HG03159 (cell line): ENCODE measurements around the gene ARRDC5.
"Not testable (repeated sequence)": the region's sequence is repeated elsewhere in the genome, so short reads cannot be mapped to it uniquely, and the experiment has no call there.

ENCODE experiments used
- ATAC-seq: cut with Tn5 transposase; IDR thresholded peaks from one replicate; pipeline ENCODE4 v1.9.1; 2021; ENCODE audit warnings: mild to moderate bottlenecking, moderate library complexity; ENCODE audit not compliant: unreplicated experiment

ARRDC5 gene

GRCh38 chr19:4902796-4903195 is at the start of gene ARRDC5:
ARRDC5 (minus strand) TSS chr19:4902896; CDS start chr19:4902825, 71 bp downstream.
- ATAC-seq, result no peak

GRCh38 chr19:4951656-4952055 is 49.0 kb upstream of the ARRDC5 start:
- ATAC-seq, result no peak

GRCh38 chr19:4950650-4951049 is 48.0 kb upstream of the ARRDC5 start:
- ATAC-seq, result not testable (repeated sequence)

- ATAC-seq, result not testable (repeated sequence)
Observed at GRCh38 chr19:4941638-4942169, 39.0 kb upstream of the ARRDC5 start.

GRCh38 chr19:4939466-4939865 is 36.8 kb upstream of the ARRDC5 start:
- no peak for ATAC-seq

GRCh38 chr19:4938461-4938860 is 35.8 kb upstream of the ARRDC5 start:
- not testable (repeated sequence) for ATAC-seq

- no peak for ATAC-seq
Observed at GRCh38 chr19:4937060-4937459, 34.4 kb upstream of the ARRDC5 start.

GRCh38 chr19:4935444-4935843 is 32.7 kb upstream of the ARRDC5 start:
- no peak for ATAC-seq

- no peak for ATAC-seq
Observed at GRCh38 chr19:4933528-4933927, 30.8 kb upstream of the ARRDC5 start.

GRCh38 chr19:4932711-4933110 is 30.0 kb upstream of the ARRDC5 start:
- ATAC-seq, result no peak

- no peak for ATAC-seq
Observed at GRCh38 chr19:4930664-4931063, 28.0 kb upstream of the ARRDC5 start.

- no peak for ATAC-seq
Observed at GRCh38 chr19:4929186-4929585, 26.5 kb upstream of the ARRDC5 start.

GRCh38 chr19:4923276-4923747 is 20.6 kb upstream of the ARRDC5 start:
- ATAC-seq, result no peak

GRCh38 chr19:4922530-4923275 is 20.0 kb upstream of the ARRDC5 start:
- no peak for ATAC-seq

GRCh38 chr19:4916292-4917082 is 13.8 kb upstream of the ARRDC5 start:
- ATAC-seq, result no peak

GRCh38 chr19:4914736-4915501 is 12.2 kb upstream of the ARRDC5 start:
- ATAC-seq, result no peak

- no peak for ATAC-seq
Observed at GRCh38 chr19:4913996-4914735, 11.5 kb upstream of the ARRDC5 start.

GRCh38 chr19:4911786-4912672 is 9.3 kb upstream of the ARRDC5 start:
- no peak for ATAC-seq

- no peak for ATAC-seq
Observed at GRCh38 chr19:4911314-4911713, 8.6 kb upstream of the ARRDC5 start.
